K562 (cell line): Measurements from ENCODE around the gene RPL7L1. TPM values are rescaled to one million over a fixed set of nuclear protein-coding genes. Genes with fewer than 3 reads are reported as not detected.

Experiments
- BCOR ChIP-seq: fragments of 450-650 bp; IDR thresholded peaks from 2 replicates; pipeline ENCODE4 v1.6.1; 2016
- CEBPZ ChIP-seq: fragments of 150-350 bp; IDR thresholded peaks from 2 replicates; pipeline ENCODE4 v1.6.1; 2014; ENCODE audit warnings: low read depth, mild to moderate bottlenecking, low read length, borderline replicate concordance
- DNMT1 ChIP-seq: fragments of 450-650 bp; IDR thresholded peaks from 2 replicates; pipeline ENCODE4 v1.6.1; 2016; ENCODE audit warnings: antibody characterized with exemption, mild to moderate bottlenecking
- ETV1 ChIP-seq: fragments of 450-650 bp; conservative IDR thresholded peaks from 2 replicates; pipeline ENCODE4 v1.6.1; 2016; ENCODE audit warnings: missing genetic modification characterization, control low read depth, low read depth, missing compliant biosample characterization
- FOXM1 ChIP-seq, 2 experiments: fragments of 450-650 bp in 1 of 2; sonication (generic) in 1 of 2; formaldehyde crosslinking in 1 of 2; IDR thresholded peaks; 2 replicates each; pipeline versions ENCODE4 v1.6.1 to v1.9.0; 2017 to 2022; ENCODE audit warnings: low read depth in 2 of 2, mild to moderate bottlenecking in 2 of 2, missing genetic modification reagents in 1 of 2, moderate library complexity in 1 of 2
- FOXO4 ChIP-seq: fragments of 450-650 bp; formaldehyde crosslinking; IDR thresholded peaks from 2 replicates; pipeline ENCODE4 v1.4.0; 2020; ENCODE audit warnings: mild to moderate bottlenecking, moderate library complexity
- HMBOX1 ChIP-seq: sonication (generic); IDR thresholded peaks from 2 replicates; pipeline ENCODE4 v1.6.1; 2016
- IFI16 ChIP-seq: fragments of 250-450 bp; sonication (Bioruptor Pico); IDR thresholded peaks from 2 replicates; pipeline ENCODE4 v2.1.2; 2022; ENCODE audit warnings: mild to moderate bottlenecking, inconsistent platforms
- MNT ChIP-seq, 2 experiments: fragments of 450-650 bp; conservative IDR thresholded peaks; 2 replicates each; pipeline ENCODE4 v1.6.1; 2017; ENCODE audit warnings: mild to moderate bottlenecking in 2 of 2, moderate library complexity in 2 of 2
- NCOA6 ChIP-seq: fragments of 450-650 bp; IDR thresholded peaks from 2 replicates; pipeline ENCODE4 v1.6.1; 2017; ENCODE audit warnings: mild to moderate bottlenecking
- NR4A1 ChIP-seq, 2 experiments: fragments of 250-450 bp in 1 of 2; fragments of 450-650 bp in 1 of 2; sonication (Bioruptor Pico) in 1 of 2; IDR thresholded peaks; 2 replicates each; pipeline versions ENCODE4 v1.4.0 to v1.6.1; 2016 to 2020; ENCODE audit warnings: mild to moderate bottlenecking in 2 of 2, missing compliant biosample characterization in 1 of 2, missing genetic modification characterization in 1 of 2, moderate library complexity in 1 of 2
- POLR2B ChIP-seq: fragments of 450-650 bp; IDR thresholded peaks from 2 replicates; pipeline ENCODE4 v1.6.1; 2018; ENCODE audit warnings: low read depth; ENCODE audit not compliant: partially characterized antibody
- RBM25 ChIP-seq: fragments of 200-400 bp; formaldehyde crosslinking; IDR thresholded peaks from 2 replicates; pipeline ENCODE4 v1.6.1; 2018; ENCODE audit warnings: low read length, low read depth, moderate library complexity; ENCODE audit not compliant: severe bottlenecking
- SIN3B ChIP-seq: fragments of 450-650 bp; IDR thresholded peaks from 2 replicates; pipeline ENCODE4 v1.6.1; 2017; ENCODE audit warnings: low read depth, mild to moderate bottlenecking, moderate library complexity
- TCFL5 ChIP-seq: fragments of 250-450 bp; sonication (Bioruptor Pico); conservative IDR thresholded peaks from 2 replicates; pipeline ENCODE4 v1.6.1; 2021; ENCODE audit warnings: mild to moderate bottlenecking, moderate library complexity, matching md5 sums
- TEAD2 ChIP-seq: fragments of 450-650 bp; IDR thresholded peaks from 2 replicates; pipeline ENCODE4 v1.6.1; 2016; ENCODE audit warnings: missing genetic modification characterization, control low read depth, missing compliant biosample characterization
- U2AF1 ChIP-seq: fragments of 200-400 bp; formaldehyde crosslinking; optimal IDR thresholded peaks from 2 replicates; pipeline ENCODE3; 2017; ENCODE audit warnings: mild to moderate bottlenecking, low read depth, low read length, moderate library complexity
- ZC3H11A ChIP-seq: IDR thresholded peaks from 2 replicates; pipeline ENCODE4 v1.6.1; 2012; ENCODE audit warnings: low read depth, low read length, improper control_type of control experiment
- ZNF253 ChIP-seq: fragments of 250-450 bp; sonication (Bioruptor Pico); conservative IDR thresholded peaks from 2 replicates; pipeline ENCODE4 v1.6.1; 2021; ENCODE audit warnings: mild to moderate bottlenecking
- ZNF586 ChIP-seq: fragments of 450-650 bp; formaldehyde crosslinking; conservative IDR thresholded peaks from 2 replicates; pipeline ENCODE4 v1.4.0; 2020; ENCODE audit warnings: mild to moderate bottlenecking, moderate library complexity
- polyA plus RNA-seq, 8 experiments: library from polyadenylated mRNA; depleted of rRNA in 4 of 8; stranded (reverse) in 5 of 8; unstranded in 3 of 8; fragments of >200 nt; fragmentation: Nextera tagmentation in 2 of 8; fragmentation: Illumina TruSeq in 1 of 8; extraction: Ambion mirVana in 2 of 8; extraction: Trizol in 1 of 8; gene quantifications; 2 replicates each; pipeline versions ENCODE4 v1.2.1 to v1.2.3, GENCODE V29; 2011 to 2014; ENCODE audit warnings: inconsistent platforms in 1 of 8, missing spikeins in 1 of 8
- total RNA-seq, 7 experiments: library from RNA; depleted of rRNA in 6 of 7; stranded (reverse); fragments of >200 nt in 6 of 7; fragmentation: Illumina TruSeq in 2 of 7; extraction: Trizol in 2 of 7; gene quantifications; 2 replicates each; pipeline versions ENCODE4 v1.2.1 to v1.2.3, GENCODE V29; 2011 to 2021; ENCODE audit warnings: low replicate concordance in 1 of 7

The RPL7L1 gene
- total and polyA plus RNA-seq, 9 of the 15 experiments (the other 6 are each of a cell fraction or from before 2014, with no cell fraction given), result 129 to 259 (median 164) TPM

- TF ChIP-seq POLR2B (peak; percentile 62), TCFL5 (CRISPR knock-in tag) (no peak), FOXO4 (CRISPR knock-in tag) (no peak), IFI16 (CRISPR knock-in tag) (no peak), FOXM1 (IDR thresholded peaks at IDR 0.05; ENCODE audit: low read depth) (peak; percentile 83), FOXM1 (CRISPR knock-in tag; IDR thresholded peaks at IDR 0.05; ENCODE audit: low read depth) (peak; percentile 56; the same call in 1 of the 2 replicates), HMBOX1 (no peak; the same call in 1 of the 2 replicates), DNMT1 (no peak), U2AF1 (peak; percentile 61), SIN3B (peak; percentile 62; the same call in 1 of the 2 replicates), MNT (conservative IDR thresholded peaks at IDR 0.05) (peak; percentile 100), NR4A1 (CRISPR knock-in tag; IDR thresholded peaks at IDR 0.05) (no peak), NR4A1 (tag; IDR thresholded peaks at IDR 0.05) (peak; percentile 70; the same call in 1 of the 2 replicates), ZC3H11A (no peak), BCOR (peak; percentile 29; the same call in 1 of the 2 replicates), ZNF586 (CRISPR knock-in tag) (no peak), CEBPZ (peak; percentile 63; the same call in 1 of the 2 replicates), TEAD2 (tag) (no peak), NCOA6 (no peak), ETV1 (peak; percentile 91), ZNF253 (CRISPR knock-in tag) (no peak), RBM25 (peak; percentile 97)
Measured at GRCh38 chr6:42928986-42929820, 49.8 kb downstream of the RPL7L1 start, which contains the start of gene CNPY3 (continued).
